Measurements from ENCODE around the gene PTGES2.

PTGES2 gene

GRCh38 chr9:128102196-128102595, 25.3 kb downstream of the PTGES2 start:
- no peak for DNase-seq

GRCh38 chr9:128101690-128102089, 25.8 kb downstream of the PTGES2 start:
- no peak for DNase-seq

GRCh38 chr9:128101231-128101661, 26.3 kb downstream of the PTGES2 start:
- DNase-seq: no peak

GRCh38 chr9:128100581-128100980, 26.9 kb downstream of the PTGES2 start:
- DNase-seq: no peak

- DNase-seq: no peak
These were observed 27.5 kb downstream of the PTGES2 start for GRCh38 chr9:128099932-128100491.

- DNase-seq: no peak
These were observed 28.1 kb downstream of the PTGES2 start for GRCh38 chr9:128099231-128099931.

- DNase-seq: peak; percentile 68
These were observed 29.0 kb downstream of the PTGES2 start for GRCh38 chr9:128098297-128099230.

- DNase-seq: no peak
These were observed 29.8 kb downstream of the PTGES2 start for GRCh38 chr9:128097543-128098296.

GRCh38 chr9:128096616-128097536, 30.7 kb downstream of the PTGES2 start:
- no peak for DNase-seq

- no peak for DNase-seq
These were observed 32.5 kb downstream of the PTGES2 start for GRCh38 chr9:128094950-128095544.

- peak; percentile 81 for DNase-seq
These were observed 33.2 kb downstream of the PTGES2 start for GRCh38 chr9:128094166-128094949.

GRCh38 chr9:128093011-128093410, 34.5 kb downstream of the PTGES2 start:
- no peak for DNase-seq

- no peak for DNase-seq
These were observed 35.1 kb downstream of the PTGES2 start for GRCh38 chr9:128092199-128092977.

- DNase-seq: no peak
These were observed 36.0 kb downstream of the PTGES2 start for GRCh38 chr9:128091571-128091970.

GRCh38 chr9:128091144-128091543, 36.4 kb downstream of the PTGES2 start:
- no peak for DNase-seq

GRCh38 chr9:128089299-128089698, 38.2 kb downstream of the PTGES2 start:
- no peak for DNase-seq

GRCh38 chr9:128088253-128088945, 39.1 kb downstream of the PTGES2 start:
- no peak for DNase-seq

- DNase-seq: no peak
These were observed 40.3 kb downstream of the PTGES2 start for GRCh38 chr9:128087262-128087661.

GRCh38 chr9:128085943-128086342, 41.6 kb downstream of the PTGES2 start:
- DNase-seq: no peak

Data from activated naive CD4-positive, alpha-beta T cell treated with anti-CD3 and anti-CD28 coated beads, Interleukin-2, amount 50 U/mL, for 16 hours (primary cell).